AG10803 (cell line): ENCODE results near the gene SRXN1.

ENCODE experiments used
- DNase-seq: peaks from one replicate; pipeline ENCODE4 v3.0.0; 2010; ENCODE audit warnings: low read depth
- H3K4me3 ChIP-seq: 2 replicates; pipeline ENCODE4 v1.5.1; 2011; ENCODE audit warnings: mild to moderate bottlenecking, low read length, control low read depth
- TF ChIP-seq, protein P1 (sequence below): conservative IDR thresholded peaks from 2 replicates; pipeline ENCODE4 v1.5.1; 2011; ENCODE audit warnings: mild to moderate bottlenecking, low read length, control low read depth, inconsistent platforms

Gene SRXN1

DNA sequence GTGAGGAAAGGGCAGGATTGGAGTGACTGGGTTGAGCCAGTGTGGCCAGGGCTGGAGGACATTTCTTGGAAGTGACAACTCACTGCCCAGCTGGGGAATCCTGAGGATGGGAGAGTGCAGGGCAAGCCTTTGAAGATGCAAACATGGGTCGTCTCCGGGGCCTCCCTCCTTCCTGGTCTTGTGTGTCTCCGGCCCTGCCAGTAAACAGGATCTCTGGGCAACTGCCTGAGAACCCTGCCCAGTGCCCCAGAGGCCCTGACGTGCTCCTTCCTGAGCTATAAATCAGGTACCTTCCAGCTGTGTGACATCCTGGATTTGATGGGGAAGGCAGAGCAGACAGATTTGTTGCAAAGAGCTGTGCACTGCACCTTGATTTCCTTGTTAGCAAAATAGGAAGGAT, 30.0 kb downstream of the SRXN1 start:
- no peak for DNase-seq
- TF ChIP-seq, protein P1, sequence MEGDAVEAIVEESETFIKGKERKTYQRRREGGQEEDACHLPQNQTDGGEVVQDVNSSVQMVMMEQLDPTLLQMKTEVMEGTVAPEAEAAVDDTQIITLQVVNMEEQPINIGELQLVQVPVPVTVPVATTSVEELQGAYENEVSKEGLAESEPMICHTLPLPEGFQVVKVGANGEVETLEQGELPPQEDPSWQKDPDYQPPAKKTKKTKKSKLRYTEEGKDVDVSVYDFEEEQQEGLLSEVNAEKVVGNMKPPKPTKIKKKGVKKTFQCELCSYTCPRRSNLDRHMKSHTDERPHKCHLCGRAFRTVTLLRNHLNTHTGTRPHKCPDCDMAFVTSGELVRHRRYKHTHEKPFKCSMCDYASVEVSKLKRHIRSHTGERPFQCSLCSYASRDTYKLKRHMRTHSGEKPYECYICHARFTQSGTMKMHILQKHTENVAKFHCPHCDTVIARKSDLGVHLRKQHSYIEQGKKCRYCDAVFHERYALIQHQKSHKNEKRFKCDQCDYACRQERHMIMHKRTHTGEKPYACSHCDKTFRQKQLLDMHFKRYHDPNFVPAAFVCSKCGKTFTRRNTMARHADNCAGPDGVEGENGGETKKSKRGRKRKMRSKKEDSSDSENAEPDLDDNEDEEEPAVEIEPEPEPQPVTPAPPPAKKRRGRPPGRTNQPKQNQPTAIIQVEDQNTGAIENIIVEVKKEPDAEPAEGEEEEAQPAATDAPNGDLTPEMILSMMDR = no peak

GRCh38 chr20:622161-622560, 30.8 kb downstream of the SRXN1 start:
- no peak overlapping the region for H3K4me3 ChIP-seq
- TF ChIP-seq, protein P1 = no peak
- DNase-seq = no peak

More for the DNA sequence above, 30.0 kb downstream of the SRXN1 start:
- H3K4me3 ChIP-seq = no peak overlapping the region

DNA sequence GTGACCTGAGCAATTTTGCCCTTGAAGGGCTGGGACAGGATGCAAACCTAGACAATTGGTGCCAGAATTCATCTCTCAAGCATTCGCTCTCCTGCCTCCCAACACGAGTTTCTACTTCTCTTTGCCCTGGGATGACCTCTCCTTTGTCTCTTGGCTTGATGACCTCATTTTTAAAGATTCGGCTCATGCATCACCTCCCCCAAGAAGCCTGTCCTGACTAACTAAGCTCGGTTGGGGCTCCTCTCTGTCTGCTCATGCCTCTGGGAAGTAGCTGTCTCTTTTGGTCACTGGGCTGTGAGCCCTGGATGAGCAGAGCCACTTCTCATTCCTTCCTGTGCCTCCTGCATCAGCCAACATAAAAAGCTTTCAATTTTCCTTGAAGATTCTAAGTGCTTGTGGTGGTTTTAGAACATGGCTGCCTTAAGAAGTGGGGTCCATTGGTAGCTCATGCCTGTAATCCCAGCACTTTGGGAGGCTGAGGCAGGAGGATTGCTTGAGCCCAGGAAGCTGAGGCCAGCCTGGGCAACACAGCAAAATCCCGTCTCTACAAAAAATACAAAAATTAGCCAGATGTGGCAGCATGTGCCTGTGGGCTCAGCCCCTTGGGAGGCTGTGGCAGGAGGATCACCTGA, 31.8 kb downstream of the SRXN1 start:
- DNase-seq = peak; percentile 28
- H3K4me3 ChIP-seq = no peak overlapping the region
- TF ChIP-seq, protein P1 = no peak

DNA sequence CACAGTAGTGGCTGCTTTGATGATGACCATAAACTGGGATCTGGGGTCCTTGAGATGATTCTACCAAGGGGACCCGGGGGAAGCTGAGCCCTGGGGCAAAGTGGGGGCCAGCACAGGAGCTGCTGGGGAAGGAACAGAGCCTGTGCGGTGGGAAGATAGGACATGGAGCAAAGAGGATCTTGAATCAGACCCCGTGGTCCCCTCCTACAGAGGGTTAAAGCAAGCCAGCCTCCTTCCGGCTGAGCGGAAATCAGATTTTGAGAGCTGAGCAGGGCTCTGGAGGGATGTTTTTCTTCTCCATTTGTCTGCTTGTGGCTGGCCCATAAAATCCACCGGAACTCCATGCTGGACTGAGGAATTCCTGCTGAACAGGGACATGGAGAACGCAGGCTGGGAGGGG, 32.8 kb downstream of the SRXN1 start:
- TF ChIP-seq, protein P1 = no peak
- DNase-seq = no peak
- H3K4me3 ChIP-seq = no peak overlapping the region

- no peak for DNase-seq
- TF ChIP-seq, protein P1 = no peak
- no peak overlapping the region for H3K4me3 ChIP-seq
Observed at GRCh38 chr20:618980-619379, 34.0 kb downstream of the SRXN1 start.

DNA sequence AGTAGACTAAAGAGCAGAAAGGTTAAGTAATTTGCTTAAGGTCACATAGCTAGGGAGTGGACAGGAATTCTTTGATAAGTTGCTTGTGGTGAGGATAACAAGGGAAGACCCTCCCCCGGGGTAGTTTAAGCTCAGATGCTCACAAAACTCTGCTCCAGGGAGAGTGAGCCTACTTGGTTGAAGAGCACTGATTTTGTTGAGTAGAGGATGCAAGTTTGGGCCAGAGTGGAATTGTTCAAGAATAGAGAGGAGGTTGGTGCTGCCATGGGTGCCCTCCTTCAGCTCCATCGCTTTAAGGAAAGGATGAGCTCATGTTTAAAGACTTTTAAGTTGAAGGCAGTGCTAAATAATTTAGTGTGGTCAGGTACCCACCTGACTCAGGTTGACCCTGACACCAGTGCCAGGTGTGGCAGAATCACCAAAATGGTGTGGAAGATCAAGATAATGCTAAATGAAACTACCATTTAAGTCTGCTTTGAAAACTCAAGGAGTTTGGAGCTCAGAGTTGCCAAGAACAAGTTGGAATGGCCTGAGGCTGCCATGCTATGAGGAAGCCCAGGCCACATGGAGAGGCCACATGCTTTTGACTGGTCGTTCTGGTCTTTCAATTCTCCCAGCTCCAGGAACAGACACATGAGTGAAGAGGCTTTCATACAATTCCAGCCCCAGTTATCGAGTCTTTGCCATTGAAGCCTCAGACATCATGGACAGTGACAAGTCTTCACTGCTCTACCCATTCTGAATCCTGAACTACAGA, 34.9 kb downstream of the SRXN1 start:
- no peak overlapping the region for H3K4me3 ChIP-seq
- no peak for DNase-seq
- TF ChIP-seq, protein P1 = no peak

GRCh38 chr20:615514-615913, 37.5 kb downstream of the SRXN1 start:
- TF ChIP-seq, protein P1 = no peak
- H3K4me3 ChIP-seq = no peak overlapping the region
- no peak for DNase-seq
